ENCODE measurements around the gene COL20A1. TPM values are rescaled to one million over a fixed set of nuclear protein-coding genes. Genes with fewer than 3 reads are reported as not detected.

COL20A1 gene
- total RNA-seq, 8 experiments from 2014 or later, result 0.13 to 1.6 (median 0.55) TPM

DNA sequence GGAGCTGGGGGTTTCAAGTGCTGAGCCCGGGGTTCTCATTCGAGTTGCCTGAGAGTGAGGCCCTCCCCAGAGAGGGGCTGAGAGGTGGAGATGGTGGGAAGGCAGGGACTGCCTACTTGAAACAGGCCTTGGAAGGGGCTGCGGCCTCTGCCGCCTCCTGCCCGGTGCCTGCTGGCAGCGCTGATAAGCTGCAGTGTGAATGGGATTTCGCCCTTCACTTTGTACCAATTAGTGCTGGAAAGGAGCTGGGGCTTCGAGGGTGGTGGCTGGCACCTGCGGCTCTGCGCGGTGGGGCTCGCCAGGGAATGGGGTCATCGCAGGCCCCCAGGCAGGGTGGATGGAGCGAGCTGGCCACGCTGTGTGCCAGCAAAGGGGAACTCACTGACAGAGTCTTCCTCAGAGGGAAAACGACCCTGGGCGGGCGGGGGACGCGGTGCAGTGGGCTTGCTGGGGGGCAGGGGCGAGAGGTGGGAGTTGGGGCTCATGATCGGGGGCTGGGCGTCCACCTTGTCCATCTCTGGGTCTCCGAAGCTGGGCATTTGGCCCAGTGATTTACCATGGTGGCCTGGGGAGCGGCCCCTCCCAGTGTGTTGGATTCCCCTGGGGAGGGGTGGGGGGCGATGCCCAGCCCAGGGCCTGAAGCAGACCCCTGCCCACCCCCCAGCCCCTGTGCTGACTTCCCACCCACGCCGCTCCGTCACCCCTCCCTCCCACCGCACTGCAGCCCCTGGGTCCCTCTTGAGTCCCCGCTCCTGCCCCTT, 22.9 kb downstream of the COL20A1 start:
- whole genome bisulfite sequencing, 10 experiments, result 75 to 100% (median 83%) methylated on average over 2 to 4 of the region's 31 CpGs; no CpG with 5 or more reads in 7 of the 10 experiments
- Histone ChIP-seq H3K4me1 (replicated peaks in 1 of 2) (peaks cover 12 to 13% of the 10 kb centered on the region in 2 donors), H3K4me3 (no peak overlapping the region), H3K27ac (no peak overlapping the region)
- in situ Hi-C loops (cut with MboI; ENCODE audit: low pct_unique_long_range_greater_than_20kb in 2 of 9, low sequenced_read_pairs in 9 of 9, unreplicated experiment in 9 of 9), result loop anchor here in 2 of 9 experiments (10.0 kb wide), 1 partner anchor 69 kb away; no protein-coding TSS in a partner anchor
- no peak for ATAC-seq (replicated peaks in 6 of 8)

DNA sequence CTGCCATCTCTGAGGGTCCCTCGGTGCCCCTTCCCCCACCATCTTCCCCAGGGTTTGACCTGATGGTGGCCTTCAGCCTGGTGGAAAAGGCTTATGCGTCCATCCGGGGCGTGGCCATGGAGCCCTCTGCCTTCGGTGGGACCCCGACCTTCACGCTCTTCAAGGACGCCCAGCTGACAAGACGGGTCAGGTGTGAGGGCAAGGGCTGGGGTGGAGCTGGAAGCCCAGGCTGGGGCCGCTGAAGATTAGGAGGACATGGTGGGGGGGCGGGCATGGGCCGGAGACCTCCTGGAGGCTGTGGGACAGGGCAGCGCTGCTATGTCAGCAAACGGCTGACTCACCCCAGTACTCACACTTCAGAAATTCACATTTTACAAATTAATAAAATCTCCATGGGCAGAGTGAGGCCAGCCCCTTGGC, 23.5 kb downstream of the COL20A1 start:
- Histone ChIP-seq H3K4me1 (replicated peaks in 1 of 2) (peaks cover 15 to 18% of the 10 kb centered on the region in 2 donors), H3K4me3 (no peak overlapping the region), H3K27ac (no peak overlapping the region)
- no peak for ATAC-seq (replicated peaks in 6 of 8)
- no CpG with 5 or more reads among the region's 14 CpGs for WGBS, 10 experiments
- in situ Hi-C loops (cut with MboI; ENCODE audit: low pct_unique_long_range_greater_than_20kb in 2 of 9, low sequenced_read_pairs in 9 of 9, unreplicated experiment in 9 of 9), result loop anchor here in 2 of 9 experiments (10.0 kb wide), 1 partner anchor 68 kb away; no protein-coding TSS in a partner anchor

DNA sequence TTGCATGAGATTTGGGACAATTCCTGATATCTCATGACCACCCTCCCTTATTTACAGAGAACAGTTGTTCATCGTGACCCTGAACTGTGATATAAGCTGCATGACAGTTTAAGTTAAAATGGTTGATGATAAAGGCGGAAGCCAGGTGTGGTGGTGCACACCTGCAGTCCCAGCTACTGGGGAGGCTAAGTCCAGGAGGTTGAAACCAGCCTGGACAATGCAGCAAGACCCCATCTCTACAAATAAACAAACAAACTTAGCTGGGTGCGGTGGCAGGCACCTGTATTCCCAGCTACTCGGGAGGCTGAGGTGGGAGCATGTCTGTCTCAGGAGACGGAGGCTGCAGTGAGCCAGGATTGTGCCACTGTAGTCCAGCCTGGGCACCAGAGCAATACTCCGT, 24.1 kb downstream of the COL20A1 start:
- no peak overlapping the region for H3K27ac ChIP-seq
- H3K4me3 ChIP-seq, result no peak overlapping the region
- no peak for ATAC-seq (replicated peaks in 6 of 8)
- H3K4me1 ChIP-seq (replicated peaks in 1 of 2), result peaks cover 15 to 22% of the 10 kb centered on the region in 2 donors
- WGBS, 10 experiments, result 47 to 90% (median 61%) methylated on average over 1 to 5 of the region's 6 CpGs; no CpG with 5 or more reads in 1 of the 10 experiments
- in situ Hi-C loops (cut with MboI; ENCODE audit: low pct_unique_long_range_greater_than_20kb in 2 of 9, low sequenced_read_pairs in 9 of 9, unreplicated experiment in 9 of 9), result loop anchor here in 2 of 9 experiments (10.0 kb wide), 1 partner anchor 68 kb away; no protein-coding TSS in a partner anchor

DNA sequence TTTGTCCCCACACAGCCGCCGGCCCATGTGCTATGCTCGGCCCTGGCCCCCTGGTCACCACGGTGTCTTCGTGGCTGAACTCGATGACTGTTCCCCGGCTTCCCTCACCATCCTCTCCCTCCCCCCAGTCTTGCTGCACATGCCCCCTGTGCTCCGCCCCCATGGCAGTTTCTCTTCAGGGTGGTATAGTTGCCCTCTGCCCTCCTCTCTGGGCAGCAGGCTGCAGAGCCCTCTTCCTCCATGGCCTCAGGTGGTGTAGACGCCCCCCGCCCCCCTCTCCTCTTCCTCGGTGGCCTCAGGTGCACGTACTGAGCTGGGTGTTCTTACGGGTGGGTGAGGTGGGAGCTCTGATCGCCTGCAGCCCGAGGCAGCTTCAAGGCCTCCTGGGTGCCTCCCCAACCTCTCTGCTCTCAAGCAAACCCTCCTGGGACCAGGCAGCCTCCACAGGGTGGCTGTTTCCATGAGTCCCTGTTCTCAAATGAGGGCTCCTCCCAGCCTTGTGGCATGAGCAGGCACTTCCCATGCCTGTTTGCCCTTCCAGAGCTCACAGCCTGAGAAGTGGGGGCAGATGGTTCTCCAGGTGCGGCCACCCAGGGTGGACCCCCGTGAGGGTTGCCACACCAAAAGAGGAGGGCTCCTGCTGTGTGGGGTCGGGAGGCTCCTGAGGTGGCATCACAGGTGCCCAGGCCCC, 24.8 kb downstream of the COL20A1 start:
- 60 to 100% (median 89%) methylated on average over 2 to 5 of the region's 18 CpGs; no CpG with 5 or more reads in 7 of the 10 experiments for WGBS, 10 experiments
- Histone ChIP-seq H3K4me1 (replicated peaks in 1 of 2) (peaks cover 20 to 29% of the 10 kb centered on the region in 2 donors), H3K27ac (no peak overlapping the region), H3K4me3 (no peak overlapping the region)
- no peak for ATAC-seq (replicated peaks in 6 of 8)
- in situ Hi-C loops (cut with MboI; ENCODE audit: low pct_unique_long_range_greater_than_20kb in 2 of 9, low sequenced_read_pairs in 9 of 9, unreplicated experiment in 9 of 9), result loop anchor here in 2 of 9 experiments (10.0 kb wide), 1 partner anchor 67 kb away; no protein-coding TSS in a partner anchor

DNA sequence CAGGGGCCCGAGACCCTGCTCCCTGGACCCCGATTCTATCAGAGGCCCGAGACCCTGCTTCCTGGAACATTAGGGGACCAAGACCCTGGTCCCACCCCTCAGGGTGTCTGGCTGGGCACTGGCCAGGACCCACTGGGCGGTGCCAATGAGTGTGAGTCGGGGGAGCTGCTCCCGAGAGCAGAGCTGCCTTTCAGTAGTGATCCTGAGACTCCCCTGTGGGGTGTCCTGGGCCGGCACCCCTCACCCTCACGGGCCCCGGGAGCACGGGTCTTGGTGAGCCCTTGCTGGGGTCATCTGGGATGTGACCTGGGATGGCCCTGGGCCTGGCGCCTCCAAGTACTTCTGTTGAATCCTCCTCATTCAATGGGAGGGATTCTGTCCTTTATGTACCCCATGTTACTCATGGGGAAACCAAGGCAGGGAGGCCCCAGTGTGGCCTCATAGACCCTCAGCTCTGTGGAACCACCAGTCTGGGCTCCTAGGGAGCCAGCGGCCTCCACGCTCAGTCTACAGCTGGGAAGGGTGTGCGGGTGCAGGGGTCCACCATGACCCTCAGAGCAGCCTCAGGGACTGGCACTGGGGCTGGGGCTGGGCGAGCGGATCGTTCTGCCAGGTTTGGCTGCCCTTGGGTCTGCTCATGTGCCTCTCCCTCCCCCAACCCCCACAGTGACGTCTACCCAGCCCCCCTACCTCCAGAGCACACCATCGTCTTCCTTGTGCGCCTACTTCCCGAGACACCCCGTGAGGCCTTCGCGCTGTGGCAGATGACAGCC, 25.6 kb downstream of the COL20A1 start:
- no peak overlapping the region for H3K27ac ChIP-seq
- ATAC-seq (replicated peaks in 6 of 8), result no peak
- 80% methylated on average over 1 of the region's 24 CpGs; no CpG with 5 or more reads in 9 of the 10 experiments for WGBS, 10 experiments
- H3K4me1 ChIP-seq (replicated peaks in 1 of 2), result peaks cover 24 to 37% of the 10 kb centered on the region in 2 donors
- in situ Hi-C loops (cut with MboI; ENCODE audit: low pct_unique_long_range_greater_than_20kb in 2 of 9, low sequenced_read_pairs in 9 of 9, unreplicated experiment in 9 of 9), result loop anchor here in 2 of 9 experiments (10.0 kb wide), 1 partner anchor 66 kb away; no protein-coding TSS in a partner anchor
- H3K4me3 ChIP-seq, result no peak overlapping the region

DNA sequence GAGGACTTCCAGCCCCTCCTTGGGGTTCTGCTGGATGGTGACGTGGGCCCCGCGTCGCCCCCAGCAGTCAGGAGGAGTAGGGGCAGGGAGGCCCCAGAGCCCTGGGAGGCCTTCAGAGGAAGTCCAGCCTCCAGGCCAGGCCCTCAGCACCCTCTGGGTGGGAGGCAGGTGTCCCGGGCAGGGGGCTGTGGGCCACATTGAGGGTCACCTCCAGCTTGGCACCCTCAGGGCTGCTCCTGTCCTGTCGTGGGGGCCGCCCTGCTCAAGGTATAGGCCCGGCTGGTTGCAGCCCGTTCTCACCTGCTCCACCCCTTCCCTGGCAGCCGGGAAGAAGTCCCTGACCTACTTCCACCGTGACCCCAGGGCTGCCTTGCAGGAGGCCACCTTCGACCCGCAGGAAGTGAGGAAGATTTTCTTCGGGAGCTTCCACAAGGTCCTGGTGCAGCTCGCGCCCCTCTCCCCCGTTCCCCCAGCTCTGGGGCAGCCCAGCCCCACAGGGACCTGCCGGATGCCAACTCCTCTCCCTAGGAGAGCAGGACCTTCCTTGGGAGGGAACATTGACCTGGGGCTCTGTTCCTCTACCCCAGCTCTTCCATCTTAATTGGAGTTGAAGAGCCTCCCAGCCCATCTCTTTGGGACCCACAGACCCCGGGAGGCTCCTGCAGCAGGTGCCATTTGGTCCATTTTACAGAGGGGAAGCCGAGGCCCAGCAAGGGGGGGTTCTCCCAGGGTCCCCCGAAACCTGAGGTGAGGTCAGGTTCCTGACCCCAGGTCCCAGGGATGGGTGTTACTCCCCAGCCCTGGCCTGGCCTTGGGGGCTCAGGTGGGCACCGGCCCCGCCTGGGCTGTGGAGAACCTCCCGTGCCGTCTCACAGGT, 26.4 kb downstream of the COL20A1 start:
- Histone ChIP-seq H3K27ac (no peak overlapping the region), H3K4me3 (no peak overlapping the region), H3K4me1 (replicated peaks in 1 of 2) (peaks cover 24 to 39% of the 10 kb centered on the region in 2 donors)
- 67 to 100% (median 93%) methylated on average over 1 to 4 of the region's 25 CpGs; no CpG with 5 or more reads in 6 of the 10 experiments for WGBS, 10 experiments
- in situ Hi-C loops (cut with MboI; ENCODE audit: low pct_unique_long_range_greater_than_20kb in 2 of 9, low sequenced_read_pairs in 9 of 9, unreplicated experiment in 9 of 9), result loop anchor here in 2 of 9 experiments (10.0 kb wide), 1 partner anchor 65 kb away; no protein-coding TSS in a partner anchor
- no peak for ATAC-seq (replicated peaks in 6 of 8)

DNA sequence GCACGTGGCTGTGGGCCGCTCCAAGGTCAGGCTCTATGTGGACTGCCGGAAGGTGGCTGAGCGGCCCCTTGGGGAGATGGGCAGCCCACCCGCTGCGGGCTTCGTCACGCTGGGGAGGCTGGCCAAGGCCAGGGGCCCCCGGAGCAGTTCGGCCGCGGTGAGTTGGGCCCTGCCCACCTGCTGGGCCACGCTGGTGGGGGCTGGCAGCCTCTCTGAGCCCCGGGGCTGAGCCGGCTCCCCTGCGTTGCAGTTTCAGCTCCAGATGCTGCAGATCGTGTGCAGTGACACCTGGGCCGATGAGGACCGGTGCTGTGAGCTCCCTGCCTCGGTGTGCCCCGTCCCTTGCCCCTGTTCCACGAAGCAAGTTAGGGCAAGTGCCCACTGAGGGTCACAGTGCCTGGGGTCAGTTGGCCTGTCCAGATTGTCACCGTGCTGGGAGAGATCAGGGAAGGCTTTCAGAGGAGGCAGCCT, 27.1 kb downstream of the COL20A1 start:
- Histone ChIP-seq H3K27ac (no peak overlapping the region), H3K4me3 (no peak overlapping the region), H3K4me1 (replicated peaks in 1 of 2) (peaks cover 24 to 39% of the 10 kb centered on the region in 2 donors)
- no peak for ATAC-seq (replicated peaks in 6 of 8)
- WGBS, 10 experiments, result 40 to 92% methylated on average over 1 to 7 of the region's 23 CpGs; no CpG with 5 or more reads in 8 of the 10 experiments
- in situ Hi-C loops (cut with MboI; ENCODE audit: low pct_unique_long_range_greater_than_20kb in 2 of 9, low sequenced_read_pairs in 9 of 9, unreplicated experiment in 9 of 9), result no loop called here

DNA sequence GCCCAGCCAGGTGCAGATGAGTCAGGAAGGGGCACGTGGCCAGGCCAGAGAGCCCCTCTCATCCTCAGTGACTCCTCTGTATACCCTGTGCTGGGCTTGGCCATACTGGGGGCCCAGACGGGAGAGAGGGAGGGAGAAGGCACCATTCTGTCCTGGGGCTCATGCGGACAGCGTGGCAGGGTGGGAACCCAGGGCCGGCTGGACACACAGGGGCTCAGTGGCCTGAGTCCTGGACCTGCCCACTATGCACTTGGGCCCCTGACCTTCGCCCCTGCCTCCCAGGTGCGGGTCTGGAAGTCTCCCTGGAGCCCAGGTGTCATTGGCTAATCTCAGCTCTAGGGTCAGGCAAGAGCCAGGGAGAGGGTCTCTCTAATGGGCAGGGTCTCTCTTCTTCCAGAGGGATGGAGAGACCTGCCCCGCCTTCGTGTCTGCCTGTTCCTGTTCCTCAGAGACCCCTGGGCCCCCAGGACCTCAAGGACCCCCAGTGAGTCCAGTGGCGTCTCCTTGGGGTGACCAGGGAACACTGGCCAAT, 27.7 kb downstream of the COL20A1 start:
- in situ Hi-C loops (cut with MboI; ENCODE audit: low pct_unique_long_range_greater_than_20kb in 2 of 9, low sequenced_read_pairs in 9 of 9, unreplicated experiment in 9 of 9), result no loop called here
- 76% methylated on average over 5 of the region's 10 CpGs; no CpG with 5 or more reads in 9 of the 10 experiments for WGBS, 10 experiments
- Histone ChIP-seq H3K4me1 (replicated peaks in 1 of 2) (peaks cover 20 to 33% of the 10 kb centered on the region in 2 donors), H3K4me3 (no peak overlapping the region), H3K27ac (no peak overlapping the region)
- no peak for ATAC-seq (replicated peaks in 6 of 8)

DNA sequence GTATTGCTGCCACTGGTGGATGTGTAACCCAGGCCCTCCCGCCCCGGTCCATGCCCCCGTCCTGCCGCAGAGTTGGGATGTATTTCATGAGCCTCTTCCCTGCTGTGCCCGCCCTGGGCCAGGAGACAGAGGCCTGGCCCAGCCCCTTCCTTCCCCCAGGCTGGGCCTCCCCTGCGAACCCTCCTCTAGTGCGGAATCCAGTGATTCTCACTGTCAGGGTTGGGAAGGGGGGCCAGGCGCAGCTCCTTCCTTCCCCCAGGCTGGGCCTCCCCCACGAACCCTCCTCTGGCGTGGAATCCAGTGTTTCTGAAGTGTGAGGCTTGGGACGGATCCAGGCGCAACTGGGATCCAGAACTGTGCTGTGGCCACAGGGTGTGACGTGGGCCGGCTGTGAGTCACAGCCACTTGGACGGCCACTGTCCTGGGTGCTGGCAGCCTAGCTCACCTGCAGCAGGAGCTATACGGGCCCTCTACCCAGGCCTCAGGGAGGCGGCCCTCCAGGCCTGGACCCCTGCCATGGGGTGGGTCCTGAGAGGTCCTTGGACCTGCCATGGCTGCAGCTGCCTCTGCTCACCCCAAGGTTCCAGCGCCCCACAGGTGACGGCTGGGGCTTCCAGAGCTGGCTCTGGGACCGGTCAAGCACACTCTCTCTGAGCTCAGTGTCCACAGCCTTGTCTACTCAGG, 28.3 kb downstream of the COL20A1 start:
- Histone ChIP-seq H3K4me3 (no peak overlapping the region), H3K4me1 (replicated peaks in 1 of 2) (peaks cover 19 to 31% of the 10 kb centered on the region in 2 donors), H3K27ac (no peak overlapping the region)
- WGBS, 10 experiments, result 20 to 92% methylated on average over 2 to 6 of the region's 20 CpGs; no CpG with 5 or more reads in 8 of the 10 experiments
- peak in 7 of 8 experiments; percentile 49 to 77 (median 69) for ATAC-seq (replicated peaks in 6 of 8)
- in situ Hi-C loops (cut with MboI; ENCODE audit: low pct_unique_long_range_greater_than_20kb in 2 of 9, low sequenced_read_pairs in 9 of 9, unreplicated experiment in 9 of 9), result no loop called here

DNA sequence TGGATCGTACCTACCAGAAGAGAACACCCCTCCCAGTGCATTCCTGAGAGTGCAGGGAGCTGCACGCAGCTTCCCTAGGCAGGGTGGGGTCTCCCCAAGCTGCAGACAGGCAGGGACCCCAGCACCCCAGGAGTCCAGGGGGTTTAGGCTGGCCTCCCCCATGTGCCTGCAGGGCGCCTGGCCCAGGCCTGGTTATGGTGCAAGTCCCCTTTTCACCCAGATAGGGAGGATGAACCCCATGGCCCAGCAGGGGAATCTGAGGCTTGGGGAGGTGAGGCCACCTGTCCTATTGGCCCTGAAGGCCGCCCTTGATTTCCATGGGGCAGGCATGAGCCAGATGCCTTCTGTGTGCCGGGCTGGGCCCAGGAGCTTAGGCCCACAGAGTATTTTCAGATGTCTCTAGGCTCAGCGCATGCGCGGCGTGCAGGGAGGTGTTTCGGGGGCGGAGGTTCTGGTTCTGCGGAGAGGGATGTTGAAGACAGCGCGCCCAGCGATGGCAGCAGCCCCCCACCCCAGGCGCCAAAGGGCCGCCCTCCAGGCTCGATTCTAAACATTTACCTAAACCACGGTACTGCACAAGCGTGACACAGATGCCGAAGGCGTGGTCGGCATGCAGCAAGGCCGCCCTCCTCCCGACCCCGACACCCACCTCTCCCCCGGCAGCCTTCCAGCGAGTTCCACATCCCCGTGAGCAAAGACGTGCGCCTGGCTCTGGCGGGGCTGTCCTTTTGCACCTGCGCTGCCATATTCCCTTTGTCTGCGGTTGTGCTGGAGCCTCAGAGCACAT, 29.4 kb downstream of the COL20A1 start:
- Histone ChIP-seq H3K4me1 (replicated peaks in 1 of 2) (peaks cover 19 to 31% of the 10 kb centered on the region in 2 donors), H3K4me3 (no peak overlapping the region), H3K27ac (peak overlapping the region in 1 of 2 donors; percentile 31)
- ATAC-seq (replicated peaks in 6 of 8), result peak in 3 of 8 experiments; percentile 19 to 33 (median 27)
- in situ Hi-C loops (cut with MboI; ENCODE audit: low pct_unique_long_range_greater_than_20kb in 2 of 9, low sequenced_read_pairs in 9 of 9, unreplicated experiment in 9 of 9), result no loop called here
- 46 to 100% (median 99%) methylated on average over 1 to 9 of the region's 34 CpGs; no CpG with 5 or more reads in 4 of the 10 experiments for WGBS, 10 experiments
